ENCODE measurements around the gene CARS1. TPM values are rescaled to one million over a fixed set of nuclear protein-coding genes. Genes with fewer than 3 reads are reported as not detected.

CARS1 gene
- total and polyA plus RNA-seq, 10 of the 15 experiments (the other 5 are each of a cell fraction or from before 2014, with no cell fraction given): 7.8 to 60.6 (median 45.7) TPM

DNA sequence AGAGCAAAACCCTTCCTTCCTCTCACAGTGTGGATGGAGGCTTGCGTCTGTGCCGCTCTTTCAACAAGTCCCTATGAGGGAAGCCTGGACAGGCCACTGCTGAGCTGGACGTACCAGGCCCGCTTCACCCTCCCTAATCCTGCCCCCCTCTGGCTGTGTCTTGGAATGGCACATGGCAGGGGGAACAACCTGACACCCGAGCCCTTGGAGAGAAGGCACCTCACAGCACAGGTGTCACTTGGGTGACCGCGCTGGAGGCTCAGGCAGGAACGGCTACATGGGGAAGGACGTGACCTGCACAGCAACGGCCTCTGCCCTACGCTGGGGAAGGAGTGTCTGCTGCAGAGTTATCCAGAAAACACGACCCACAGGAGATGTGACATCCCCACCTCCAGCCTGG is 11.0 kb downstream of the CARS1 start:
- FAIRE-seq (no peak), DNase-seq (ENCODE audit: low read depth, low spot score) (no peak), ATAC-seq (no peak)
- Histone ChIP-seq H3K9me3 (replicated peaks; ENCODE audit: control insufficient read depth, insufficient read depth, low read length) (no peaks in the 10 kb centered on the region), H4K20me1 (ENCODE audit: control insufficient read depth, insufficient read depth) (peaks cover 3% of the 10 kb centered on the region; the same call in 1 of the 2 replicates), H3K27me3 (replicated peaks in 1 of 2; ENCODE audit: control insufficient read depth in 2 of 2, insufficient read depth in 2 of 2, low read length in 1 of 2) (no peaks in the 10 kb centered on the region), H3K27ac (ENCODE audit: control insufficient read depth, insufficient read depth) (no peak overlapping the region), H3K4me1 (ENCODE audit: control insufficient read depth, insufficient read depth, low read length) (peaks cover 20% of the 10 kb centered on the region), H3K36me3 (ENCODE audit: control insufficient read depth in 2 of 2, insufficient read depth in 2 of 2, low read length in 1 of 2) (peaks cover 7 to 25% of the 10 kb centered on the region in 2 experiments; a peak in 3 of 4 replicates), H3K4me2 (ENCODE audit: control insufficient read depth, insufficient read depth) (no peak overlapping the region), H3K4me3 (no peak overlapping the region), H3K79me2 (ENCODE audit: control insufficient read depth, insufficient read depth, low read length) (peaks cover 39% of the 10 kb centered on the region), H3K9ac (ENCODE audit: control insufficient read depth, insufficient read depth, low read length) (no peak overlapping the region), H2AFZ (ENCODE audit: control insufficient read depth, low read depth, low read length) (no peak overlapping the region)
- TF ChIP-seq MTA3 (IDR thresholded peaks at IDR 0.05; ENCODE audit: borderline replicate concordance, low read length) (no peak), BRCA1 (IDR thresholded peaks at IDR 0.05; ENCODE audit: low read depth, low read length) (no peak), RAD51 (IDR thresholded peaks at IDR 0.05) (no peak), NR2C2 (IDR thresholded peaks at IDR 0.05; ENCODE audit: borderline replicate concordance, control insufficient read depth, insufficient read length, low read depth) (no peak), SREBF1 (IDR thresholded peaks at IDR 0.05; ENCODE audit: low read length) (no peak), IKZF2 (IDR thresholded peaks at IDR 0.05) (no peak)
- TF ChIP-seq, protein P1, sequence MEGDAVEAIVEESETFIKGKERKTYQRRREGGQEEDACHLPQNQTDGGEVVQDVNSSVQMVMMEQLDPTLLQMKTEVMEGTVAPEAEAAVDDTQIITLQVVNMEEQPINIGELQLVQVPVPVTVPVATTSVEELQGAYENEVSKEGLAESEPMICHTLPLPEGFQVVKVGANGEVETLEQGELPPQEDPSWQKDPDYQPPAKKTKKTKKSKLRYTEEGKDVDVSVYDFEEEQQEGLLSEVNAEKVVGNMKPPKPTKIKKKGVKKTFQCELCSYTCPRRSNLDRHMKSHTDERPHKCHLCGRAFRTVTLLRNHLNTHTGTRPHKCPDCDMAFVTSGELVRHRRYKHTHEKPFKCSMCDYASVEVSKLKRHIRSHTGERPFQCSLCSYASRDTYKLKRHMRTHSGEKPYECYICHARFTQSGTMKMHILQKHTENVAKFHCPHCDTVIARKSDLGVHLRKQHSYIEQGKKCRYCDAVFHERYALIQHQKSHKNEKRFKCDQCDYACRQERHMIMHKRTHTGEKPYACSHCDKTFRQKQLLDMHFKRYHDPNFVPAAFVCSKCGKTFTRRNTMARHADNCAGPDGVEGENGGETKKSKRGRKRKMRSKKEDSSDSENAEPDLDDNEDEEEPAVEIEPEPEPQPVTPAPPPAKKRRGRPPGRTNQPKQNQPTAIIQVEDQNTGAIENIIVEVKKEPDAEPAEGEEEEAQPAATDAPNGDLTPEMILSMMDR (IDR thresholded peaks at IDR 0.05 in 2 of 3, conservative IDR thresholded peaks at IDR 0.05 in 1 of 3; ENCODE audit: control insufficient read depth in 2 of 3, extremely low read depth in 1 of 3, insufficient read depth in 1 of 3, low read depth in 3 of 3, low read length in 3 of 3): peak in 2 of 3 experiments; percentile 3 to 17; a peak in 2 of 6 replicates
- POLR2A ChIA-PET: no interaction called here
- RAD21 ChIA-PET (ENCODE audit: unreplicated experiment): no interaction called here
- SMC1A ChIA-PET (ENCODE audit: uncharacterized antibody, unreplicated experiment): interaction anchor here (1.0 kb wide), 1 partner anchor 70 kb away, joined by 3 read pairs; no protein-coding TSS in a partner anchor
- in situ Hi-C loops (cut with MboI) (no loop called here), intact Hi-C loops (cut with micrococcal nuclease; ENCODE audit: unreplicated experiment) (no loop called here)
- no TSS peak for BruUV-seq (replicated peaks)
- WGBS (ENCODE audit: insufficient coverage, insufficient replicate concordance, low lambda C conversion rate, missing lambda C conversion rate): 94% methylated on average over 12 of the region's 12 CpGs
- CTCF ChIA-PET: interaction anchor here (1.9 to 8.2 kb wide), 2 partner anchors 9 to 46 kb away, joined by 10 to 77 read pairs; no protein-coding TSS in a partner anchor

Data from GM12878 (cell line).